COR-L47 (cell line): ENCODE results near the gene SACS.

ENCODE experiments used
- DNase-seq: peaks from one replicate; lab custom pipeline; 2025; lab: John Stamatoyannopoulos, UW

The SACS gene

DNA sequence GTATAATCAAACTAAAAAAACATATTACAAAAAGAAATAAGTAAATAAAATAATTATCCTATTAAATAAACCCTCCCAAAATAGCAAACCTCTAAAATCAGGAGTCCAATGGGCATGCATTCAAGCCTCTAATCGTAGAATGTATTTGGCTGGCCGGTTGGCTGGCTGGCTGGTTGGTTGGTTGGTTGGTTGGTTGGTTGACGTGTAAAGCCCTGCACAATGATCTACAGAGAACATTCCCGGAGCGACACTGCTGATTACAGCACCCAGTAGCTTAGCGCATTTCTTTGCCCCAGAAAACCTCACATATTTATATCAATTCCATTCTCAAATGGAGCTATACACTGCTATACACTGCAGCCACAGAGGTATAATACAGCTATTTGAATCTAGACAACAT is 65.6 kb downstream of the SACS start:
- DNase-seq, result no peak

DNA sequence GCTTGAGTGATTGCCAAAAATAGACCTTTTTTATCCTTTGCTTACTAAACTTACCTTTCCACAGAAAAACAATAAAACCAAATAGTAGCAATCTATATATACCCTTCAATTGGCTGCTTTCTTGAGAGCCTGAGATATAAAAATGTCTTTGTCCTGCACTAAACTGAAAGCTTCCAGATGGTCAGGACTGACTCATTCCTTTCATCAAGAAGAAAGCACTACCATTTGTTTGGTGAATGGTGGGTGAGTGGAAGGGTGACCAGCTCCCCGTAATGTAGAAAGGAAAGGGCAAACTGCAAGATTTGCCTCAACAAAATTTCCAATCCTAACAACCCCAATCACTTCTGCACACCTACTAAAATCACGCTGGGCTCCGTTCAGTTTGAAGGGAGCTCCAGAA is 67.8 kb downstream of the SACS start:
- DNase-seq, result no peak

DNA sequence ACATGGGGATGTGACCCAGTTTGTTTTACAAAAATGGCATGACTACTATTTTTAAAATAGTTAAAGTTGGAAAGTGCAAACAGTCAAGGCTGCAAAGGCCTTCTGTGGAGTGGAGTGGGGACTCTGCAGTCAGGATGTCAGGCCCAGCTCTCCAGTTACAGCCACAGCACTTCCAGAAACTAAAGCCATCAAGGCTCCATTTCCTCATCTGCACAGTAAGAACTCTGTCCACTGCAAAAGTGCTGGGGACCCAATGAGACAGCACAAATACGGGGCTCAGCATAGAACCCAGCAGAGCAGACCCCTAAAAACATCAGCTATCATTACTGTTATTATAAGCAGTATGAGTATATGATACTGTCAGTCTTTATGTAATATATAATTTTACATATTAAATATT is 73.6 kb downstream of the SACS start:
- no peak for DNase-seq

DNA sequence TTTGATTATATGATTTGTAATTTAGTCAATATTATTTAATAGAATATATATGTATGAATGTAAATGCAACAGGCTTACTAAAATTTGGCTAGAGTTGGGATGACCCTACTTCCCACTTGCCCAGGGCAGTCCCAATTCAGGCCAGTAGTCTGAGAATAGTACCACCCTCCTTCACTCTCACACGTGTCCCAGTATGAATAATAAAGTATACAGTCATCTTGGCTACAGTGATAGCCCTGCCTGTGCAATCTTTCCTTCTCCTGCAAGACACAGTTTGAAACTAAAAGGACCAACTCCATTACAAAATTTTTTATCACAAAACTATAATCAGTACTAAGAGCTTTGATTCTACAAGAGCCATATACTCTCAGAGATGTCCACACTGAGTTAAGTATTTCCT is 76.2 kb downstream of the SACS start:
- DNase-seq, result no peak

DNA sequence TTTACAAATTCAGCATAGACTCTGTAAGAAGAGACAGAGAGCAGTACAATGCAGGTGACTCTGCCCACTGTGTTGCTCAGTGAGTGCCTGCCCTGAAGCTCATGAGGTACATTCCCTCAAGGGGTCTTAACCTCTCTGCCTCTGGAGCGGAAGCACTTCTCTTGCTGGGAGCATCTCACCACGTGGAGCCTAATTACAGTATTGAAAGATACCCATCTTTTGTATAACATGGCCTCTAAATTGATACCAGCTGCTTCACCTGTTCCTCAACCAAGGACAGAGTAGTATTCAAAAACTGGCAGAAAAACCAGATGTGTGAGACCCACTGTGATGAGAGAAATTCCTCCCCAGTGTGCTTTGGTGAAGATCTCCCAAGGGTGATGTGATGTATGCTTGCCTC is 77.1 kb downstream of the SACS start:
- no peak for DNase-seq

DNA sequence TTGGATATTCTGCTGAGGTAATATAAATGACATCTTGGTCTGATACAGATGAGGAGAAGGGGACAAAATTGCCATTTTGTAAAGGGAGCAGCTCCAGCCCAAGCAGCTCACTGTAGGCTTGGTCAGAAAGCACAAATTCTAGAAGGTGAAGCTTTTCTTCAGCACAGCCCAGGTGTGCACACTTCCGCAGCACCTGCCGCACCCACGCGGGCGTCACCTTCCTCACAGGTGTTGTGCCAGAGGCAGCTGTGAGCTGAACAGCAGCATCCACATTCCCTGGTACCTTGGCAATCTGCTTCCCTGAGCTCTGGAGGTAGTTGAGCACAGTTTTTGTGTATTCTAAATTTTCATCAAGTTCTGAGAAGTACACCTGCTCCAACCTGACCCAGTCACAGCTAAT is 79.0 kb downstream of the SACS start:
- DNase-seq, result no peak

DNA sequence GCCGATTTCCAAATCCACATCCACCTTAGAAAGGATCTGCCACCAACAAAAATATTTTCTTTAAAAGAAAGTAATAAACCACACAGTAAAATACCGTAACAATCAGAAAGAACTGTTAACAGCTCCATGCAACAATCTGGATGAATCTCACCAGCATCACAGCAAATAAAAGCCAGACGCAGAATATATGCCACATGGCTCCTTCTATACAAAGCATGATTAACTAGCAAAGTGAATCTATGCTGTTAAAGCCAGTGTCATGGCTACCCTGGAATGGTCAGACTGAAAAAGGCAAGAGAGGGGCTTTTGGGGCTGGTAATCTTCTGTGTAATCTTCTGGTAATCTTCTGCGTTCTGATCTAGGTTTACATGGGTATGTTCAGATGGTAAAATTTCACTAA is 81.3 kb downstream of the SACS start:
- no peak for DNase-seq

DNA sequence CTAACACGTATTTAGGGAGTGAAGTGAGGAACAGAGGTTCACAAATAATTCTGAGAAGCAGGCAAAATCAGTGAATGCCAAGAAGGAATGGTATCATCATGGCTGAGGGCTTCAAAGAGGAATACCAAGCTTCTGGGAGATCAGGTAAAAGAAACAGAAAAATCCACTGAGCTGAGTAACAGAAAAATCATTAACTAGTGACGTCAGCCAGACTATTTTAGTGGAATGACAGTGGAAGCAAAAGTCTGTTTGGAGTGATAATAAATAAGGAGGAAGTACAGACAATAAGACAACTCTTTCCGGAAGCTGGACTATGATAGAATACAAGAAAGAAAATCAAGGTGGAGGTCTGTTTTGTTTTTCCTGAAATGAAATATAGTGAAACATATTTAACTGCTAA is 83.5 kb downstream of the SACS start:
- DNase-seq, result no peak

DNA sequence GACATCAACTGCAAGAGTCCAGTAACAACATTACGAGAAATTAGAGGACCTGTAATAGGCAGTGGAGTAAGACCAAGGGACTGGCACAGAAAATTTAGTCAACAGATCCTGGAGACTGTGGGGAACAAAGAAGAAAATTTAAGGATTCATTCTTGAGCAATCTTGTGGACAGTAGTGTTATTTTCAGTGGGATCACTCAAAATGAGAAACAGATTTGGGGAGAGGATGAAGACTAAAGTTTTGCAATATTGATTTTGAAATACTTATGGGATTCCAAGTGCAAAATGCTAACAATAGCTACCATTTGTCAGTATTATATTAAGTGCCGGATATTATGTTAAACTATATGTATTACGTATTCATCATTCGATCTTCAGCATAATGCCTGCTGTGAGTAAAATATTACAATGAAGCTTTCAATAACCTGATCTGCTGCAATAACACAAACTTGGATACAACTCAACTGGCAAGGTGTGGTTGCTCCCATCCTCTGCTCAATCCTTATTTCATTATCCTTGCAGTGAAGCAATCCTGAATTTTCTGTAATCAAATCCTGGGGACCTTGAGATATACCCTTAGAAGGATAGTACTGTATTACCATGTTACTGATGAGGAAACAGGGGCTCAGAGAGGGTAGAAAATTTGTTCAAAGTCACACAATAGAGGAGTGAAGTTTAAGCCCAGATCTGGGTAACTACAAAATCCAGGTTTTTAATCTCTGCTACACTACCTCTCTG is 84.2 kb downstream of the SACS start:
- no peak for DNase-seq

DNA sequence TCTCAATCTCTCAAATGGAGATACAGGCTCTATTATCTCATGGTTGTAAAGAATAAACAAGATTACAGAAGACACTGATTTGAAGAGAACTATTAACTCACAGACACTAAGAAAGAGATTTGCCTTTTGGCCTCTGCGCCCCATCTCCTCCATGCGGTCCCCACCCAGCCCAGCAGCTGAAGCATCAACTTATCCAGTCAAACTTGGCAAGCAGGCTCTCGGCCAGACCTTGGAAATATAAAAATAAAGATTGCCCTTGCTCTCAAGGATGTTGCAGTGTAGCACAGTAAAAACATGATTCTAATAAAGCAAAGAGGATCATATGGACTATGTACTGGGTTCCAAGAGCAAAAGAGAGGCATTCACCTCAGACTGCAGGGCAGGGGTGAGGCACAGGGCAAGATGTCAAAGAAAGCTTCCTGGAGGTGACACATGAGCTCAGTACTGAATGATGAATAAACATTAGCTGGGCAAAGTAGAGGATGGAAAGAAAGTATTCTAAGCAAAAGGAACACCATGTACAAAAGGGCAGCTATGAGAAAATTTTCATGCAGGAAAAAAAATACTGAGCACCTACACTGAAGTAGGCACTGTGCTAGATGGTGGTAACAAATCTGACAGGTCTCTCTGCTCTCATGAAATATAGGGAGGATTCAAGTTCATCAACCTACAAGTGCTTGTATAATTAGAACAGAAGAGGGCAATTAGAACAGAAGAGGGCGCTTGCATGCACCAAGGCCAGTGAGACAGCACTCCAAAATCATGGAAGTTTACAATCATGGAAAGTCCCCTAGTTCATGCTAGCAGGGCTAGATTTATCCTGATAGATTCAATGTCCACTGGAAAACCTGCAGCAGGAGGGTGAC is 85.0 kb downstream of the SACS start:
- DNase-seq, result no peak

DNA sequence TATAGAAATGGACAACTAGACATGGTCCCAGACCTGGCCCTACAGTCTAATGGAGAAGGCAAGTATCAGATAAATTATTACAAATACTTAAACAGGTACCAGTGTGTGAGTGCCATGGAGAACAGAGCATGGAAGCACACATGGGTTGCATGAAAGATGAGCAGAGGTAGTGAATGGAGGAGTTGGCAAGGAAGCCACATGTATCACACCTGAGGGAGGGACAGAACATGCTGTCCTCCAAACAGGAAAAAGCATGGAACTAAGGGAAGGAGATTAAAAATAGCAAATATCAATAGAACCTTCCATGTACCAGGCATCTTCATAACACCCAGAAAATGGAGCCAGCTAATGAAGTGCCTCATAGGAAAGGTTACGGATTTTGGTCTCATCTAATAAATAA is 85.9 kb downstream of the SACS start:
- DNase-seq, result no peak

DNA sequence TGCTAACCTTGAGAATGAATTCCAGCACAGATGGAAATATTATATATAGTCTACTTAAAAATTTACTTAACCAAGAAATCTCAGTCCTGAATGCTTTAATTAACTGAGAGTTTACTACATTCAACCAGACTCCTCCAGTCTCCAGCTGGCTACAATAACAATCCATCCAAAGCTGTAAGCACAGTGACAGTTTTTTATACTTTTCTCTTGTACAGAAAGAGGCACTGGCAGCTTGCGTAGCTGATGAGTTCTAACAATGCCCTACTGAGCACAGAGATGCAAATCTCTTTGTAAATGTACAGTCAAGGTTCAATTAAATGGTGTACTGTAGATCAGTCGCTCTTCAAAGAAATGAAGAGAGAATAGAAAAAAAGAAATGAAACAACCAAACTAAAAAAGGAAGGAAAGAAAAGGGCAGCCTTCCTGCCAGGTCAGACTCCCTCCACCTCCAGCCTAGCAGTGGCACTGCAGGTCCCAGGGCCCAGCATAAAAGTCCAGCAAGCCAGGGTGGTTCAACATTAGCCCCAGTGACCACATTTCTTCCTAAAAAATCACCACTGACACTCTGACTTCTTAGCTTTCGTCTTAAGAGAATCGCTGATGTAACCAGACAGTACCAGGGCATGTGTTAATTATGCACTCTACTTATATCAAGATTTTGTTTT is 88.4 kb downstream of the SACS start:
- no peak for DNase-seq

DNA sequence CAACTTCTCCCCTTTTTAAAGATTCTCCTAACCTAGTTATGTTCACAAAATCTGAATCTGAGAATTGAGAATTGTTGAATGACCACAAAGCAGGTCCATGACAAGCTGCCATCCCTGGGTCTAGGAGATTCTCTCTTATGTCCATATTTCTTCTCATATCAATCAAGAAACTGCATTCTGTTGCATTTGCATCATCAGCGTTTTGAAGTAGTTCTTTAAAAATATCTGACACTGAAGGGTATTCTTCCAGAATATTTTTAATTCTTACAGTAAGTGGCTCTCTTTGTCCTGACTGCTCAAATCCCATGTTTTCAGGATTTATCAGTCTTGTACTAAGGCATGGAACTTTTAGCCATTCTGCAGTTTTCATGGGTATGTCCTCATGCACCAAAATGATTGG is 94.3 kb downstream of the SACS start:
- no peak for DNase-seq

DNA sequence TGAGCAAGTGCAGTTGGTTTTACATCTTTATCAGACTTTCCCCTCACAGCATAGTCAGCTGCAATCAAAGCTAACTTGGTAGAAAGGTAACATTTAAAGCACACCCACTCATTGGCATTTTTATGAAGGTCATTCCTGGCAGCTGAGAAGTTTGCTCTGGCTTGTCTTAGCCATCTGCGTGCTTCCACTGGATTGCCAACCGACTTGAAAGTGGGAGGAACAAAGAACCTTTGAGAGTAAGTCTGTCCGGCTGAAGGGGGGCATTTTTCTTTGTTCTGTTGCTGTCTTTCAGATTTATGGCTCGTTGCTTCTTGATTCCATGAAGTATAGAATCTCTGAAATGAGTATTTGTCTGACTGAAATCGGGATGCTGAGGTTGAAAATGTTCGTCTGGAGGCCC is 103.1 kb downstream of the SACS start:
- DNase-seq, result no peak

DNA sequence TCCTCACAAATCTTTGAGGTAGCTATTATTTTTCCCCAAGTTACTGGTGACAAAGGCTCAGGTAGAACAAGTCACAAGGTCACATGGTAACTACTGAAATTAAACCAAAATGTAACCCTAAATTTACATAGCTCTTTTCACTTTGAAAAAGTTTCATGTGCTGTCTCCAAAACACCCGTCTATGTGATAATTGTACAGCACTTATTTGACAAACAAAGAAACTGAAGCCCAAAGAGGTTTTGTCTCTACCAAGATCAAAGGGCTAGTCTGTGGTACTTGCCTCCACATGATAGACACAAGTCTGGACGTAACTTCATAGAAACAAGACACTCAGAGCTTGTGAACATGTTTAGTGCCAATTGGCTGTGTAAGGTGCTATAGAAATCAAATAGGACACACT is 108.3 kb downstream of the SACS start:
- no peak for DNase-seq

DNA sequence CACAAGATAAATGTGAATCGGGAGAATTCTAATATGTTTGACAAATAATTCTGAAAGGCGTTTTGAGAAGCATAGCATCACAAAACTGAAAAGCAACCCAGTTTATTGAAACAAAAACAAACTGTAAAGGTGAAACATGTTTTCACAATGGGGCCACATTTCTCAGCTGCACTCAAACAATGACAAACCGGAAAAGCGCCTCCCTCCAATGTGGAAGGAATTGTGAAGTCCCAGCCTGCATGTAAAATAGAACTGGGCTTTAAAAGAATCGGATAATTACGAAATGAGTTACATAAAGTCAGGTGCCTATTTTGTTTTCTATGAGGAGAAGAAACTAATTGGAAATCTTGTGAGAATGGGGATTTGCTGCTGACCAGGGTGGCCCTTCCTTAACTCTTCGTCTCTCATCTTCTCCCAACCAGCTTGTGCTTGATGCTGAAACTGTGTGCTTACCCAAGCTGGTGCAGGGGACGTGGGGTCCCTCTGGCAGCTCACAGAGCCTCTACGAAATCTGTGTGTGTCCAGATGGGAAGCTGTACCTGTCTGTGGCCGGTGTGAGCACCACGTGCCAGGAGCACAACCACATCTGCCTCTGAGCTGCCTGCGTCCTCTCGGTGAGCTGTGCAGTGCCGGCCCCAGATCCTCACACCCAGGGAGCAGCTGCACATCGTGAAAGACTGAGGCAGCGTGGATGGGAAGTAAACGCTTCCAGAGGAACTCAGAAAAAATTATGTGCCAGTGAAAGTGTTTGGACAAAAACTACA is 109.4 kb downstream of the SACS start:
- DNase-seq, result no peak

DNA sequence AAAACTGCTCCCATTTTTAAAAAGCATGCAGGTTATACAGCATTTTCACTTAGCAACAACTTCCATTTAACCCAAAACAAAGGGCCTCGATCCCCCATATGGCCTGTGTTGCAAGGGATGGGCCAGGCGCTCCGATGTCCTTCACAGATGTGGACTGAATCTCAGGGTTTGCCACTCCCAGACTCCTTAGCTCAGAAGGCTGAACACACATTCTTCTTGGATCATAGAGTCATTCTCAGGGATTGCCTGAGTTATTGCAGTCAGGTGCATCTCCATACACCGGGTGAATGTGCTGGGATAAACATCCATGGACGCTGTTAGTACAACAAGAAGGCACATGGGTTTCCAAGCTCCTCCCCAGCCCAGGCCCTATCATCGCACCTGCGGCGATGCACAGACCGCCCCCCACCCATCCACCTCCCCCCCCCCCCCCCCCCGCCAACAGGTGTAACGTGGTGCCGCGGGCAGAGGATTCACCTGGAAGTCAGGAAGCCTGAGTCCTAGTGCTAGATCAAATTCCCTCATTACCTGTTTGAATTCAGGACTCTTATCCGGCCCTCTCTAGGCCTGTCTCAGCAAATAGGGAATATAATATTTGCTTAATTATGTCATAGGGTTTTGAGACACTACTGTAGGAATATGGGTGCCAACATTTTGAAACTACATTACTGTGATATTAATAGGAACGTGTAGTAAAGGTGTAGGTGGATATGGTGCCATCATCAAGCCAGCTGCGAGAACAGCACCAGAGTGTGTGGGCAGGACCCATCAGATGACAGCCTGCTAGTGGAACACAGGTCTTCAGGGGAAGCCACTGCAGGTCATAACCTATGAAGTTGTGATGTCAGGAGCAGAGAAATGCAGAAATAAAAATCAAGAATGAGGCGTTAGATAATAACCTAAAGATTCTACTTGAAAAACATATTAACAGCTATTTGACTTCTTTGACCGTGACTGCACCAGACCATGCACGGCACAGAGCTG is 110.9 kb downstream of the SACS start:
- DNase-seq, result no peak

DNA sequence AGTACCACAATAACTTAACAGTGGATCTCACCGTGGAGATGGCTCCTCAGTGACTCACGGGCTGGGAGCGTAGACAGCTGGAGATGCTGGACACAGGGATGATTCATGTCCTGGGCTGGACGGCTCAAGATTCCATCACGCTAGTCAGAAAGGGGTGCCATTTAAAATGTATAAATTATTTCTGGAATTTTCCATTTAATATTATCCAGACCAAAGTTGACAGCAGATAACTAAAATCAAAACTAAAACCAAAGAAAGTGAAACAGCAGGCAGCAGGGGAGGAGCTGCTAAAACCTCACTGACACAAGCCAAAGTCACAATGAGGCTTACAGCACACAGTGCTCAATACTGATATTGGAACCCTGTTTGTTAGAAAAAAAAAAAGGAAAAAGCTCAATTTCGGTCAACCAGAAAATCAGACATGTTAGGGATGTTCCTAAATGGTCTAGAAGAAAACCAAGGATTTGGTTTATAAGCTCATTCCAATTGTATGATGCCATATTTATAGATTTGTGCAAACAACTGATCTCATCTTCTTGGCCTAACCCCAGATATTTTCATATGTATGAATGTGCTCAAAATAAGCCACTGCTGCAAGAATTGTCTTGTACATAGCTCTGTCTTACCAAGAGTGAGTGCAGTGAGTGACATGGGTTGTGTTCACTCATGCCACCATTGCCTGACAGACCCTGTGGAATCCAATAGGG is 111.8 kb downstream of the SACS start:
- no peak for DNase-seq

DNA sequence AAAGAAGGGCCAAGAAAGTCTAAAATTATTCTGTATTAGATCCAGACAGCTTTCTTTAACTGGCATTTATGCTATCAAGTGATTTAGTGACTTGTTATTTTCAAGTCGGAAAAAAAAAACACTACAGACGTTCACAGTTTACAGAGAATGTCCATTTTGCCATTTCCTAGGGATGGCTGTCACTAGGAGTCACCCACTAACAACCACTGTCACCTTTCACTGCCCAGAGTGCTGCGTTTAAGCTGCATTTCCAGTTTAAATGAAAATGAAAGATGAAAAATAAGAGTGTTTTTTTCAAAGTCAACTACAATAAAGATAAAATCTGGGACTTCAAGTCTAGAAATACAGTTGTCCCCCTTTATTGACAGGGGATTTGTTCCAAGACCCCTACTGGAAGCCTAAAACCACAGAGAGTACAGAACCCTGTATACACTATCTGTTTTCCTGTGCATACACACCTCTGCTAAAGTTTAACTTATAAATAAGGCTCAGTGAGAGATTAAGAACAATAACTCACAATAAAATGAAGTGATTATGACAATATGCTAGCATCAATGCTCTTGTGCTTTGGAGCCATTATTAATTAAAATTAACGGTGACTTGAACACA is 112.5 kb downstream of the SACS start:
- no peak for DNase-seq

DNA sequence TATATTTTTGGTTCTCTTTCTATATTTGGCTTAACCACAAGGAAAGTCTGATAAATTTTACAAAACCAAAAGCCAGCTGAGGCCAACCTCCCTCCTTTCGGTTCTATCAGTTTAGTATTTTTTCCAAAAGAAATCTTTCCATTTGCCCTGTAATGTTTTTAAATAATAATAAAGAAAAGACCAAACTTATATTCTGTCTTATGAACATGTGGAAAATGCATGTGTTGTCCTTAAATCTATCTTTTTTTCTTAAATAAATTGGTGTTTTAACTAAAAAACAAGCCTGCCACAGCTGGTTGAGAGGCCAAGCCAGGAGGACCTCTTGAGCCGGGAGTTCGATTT is 113.6 kb downstream of the SACS start:
- DNase-seq, result no peak
